ENCODE results near the gene SPOCK1.

DNA sequence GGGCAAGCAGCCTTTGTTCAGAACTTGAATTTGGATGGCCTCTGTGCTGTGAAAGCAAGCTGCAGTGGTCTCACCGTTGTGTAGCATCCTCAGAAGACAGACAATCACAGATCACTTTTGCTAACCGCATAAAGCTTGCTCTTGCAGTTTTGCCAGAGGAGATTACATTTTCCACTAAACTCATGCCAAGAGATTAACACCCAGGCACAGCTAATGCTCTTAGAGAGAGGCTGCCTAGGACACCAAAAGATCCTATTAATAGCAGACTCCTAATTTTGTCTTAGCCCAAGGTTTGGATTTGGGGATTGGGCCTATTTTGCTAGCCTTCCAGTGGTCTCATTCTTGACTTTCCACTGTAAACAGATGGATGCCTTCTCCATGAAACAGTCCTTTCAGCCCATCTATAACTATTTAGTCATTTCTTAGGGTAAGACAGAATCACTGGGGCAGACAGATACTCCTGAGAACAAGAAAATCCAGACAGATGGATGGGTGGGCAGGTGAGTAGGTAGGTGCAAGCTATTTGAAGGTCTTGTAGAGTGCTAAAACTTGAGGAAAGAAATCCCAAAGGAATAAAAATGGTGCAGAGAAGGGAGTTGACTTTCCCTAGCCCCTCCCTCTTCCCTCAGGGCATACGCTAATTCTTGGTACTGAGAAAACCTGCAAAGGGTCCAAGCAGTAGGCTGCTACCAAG lies 506.2 kb downstream of the SPOCK1 start:
- TF ChIP-seq, protein P1, sequence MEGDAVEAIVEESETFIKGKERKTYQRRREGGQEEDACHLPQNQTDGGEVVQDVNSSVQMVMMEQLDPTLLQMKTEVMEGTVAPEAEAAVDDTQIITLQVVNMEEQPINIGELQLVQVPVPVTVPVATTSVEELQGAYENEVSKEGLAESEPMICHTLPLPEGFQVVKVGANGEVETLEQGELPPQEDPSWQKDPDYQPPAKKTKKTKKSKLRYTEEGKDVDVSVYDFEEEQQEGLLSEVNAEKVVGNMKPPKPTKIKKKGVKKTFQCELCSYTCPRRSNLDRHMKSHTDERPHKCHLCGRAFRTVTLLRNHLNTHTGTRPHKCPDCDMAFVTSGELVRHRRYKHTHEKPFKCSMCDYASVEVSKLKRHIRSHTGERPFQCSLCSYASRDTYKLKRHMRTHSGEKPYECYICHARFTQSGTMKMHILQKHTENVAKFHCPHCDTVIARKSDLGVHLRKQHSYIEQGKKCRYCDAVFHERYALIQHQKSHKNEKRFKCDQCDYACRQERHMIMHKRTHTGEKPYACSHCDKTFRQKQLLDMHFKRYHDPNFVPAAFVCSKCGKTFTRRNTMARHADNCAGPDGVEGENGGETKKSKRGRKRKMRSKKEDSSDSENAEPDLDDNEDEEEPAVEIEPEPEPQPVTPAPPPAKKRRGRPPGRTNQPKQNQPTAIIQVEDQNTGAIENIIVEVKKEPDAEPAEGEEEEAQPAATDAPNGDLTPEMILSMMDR (IDR thresholded peaks at IDR 0.05; ENCODE audit: poor library complexity): no peak
- TF ChIP-seq EZH2phosphoT487 (IDR thresholded peaks at IDR 0.05; ENCODE audit: low read depth, severe bottlenecking, unreplicated experiment) (no peak), EZH2 (IDR thresholded peaks at IDR 0.05; ENCODE audit: borderline replicate concordance) (no peak)

Measured in hepatocyte (in vitro differentiated cells).